ENCODE results near the gene ERICH3.

ERICH3 gene

GRCh38 chr1:74548961-74549750 lies 124.4 kb downstream of the ERICH3 start:
- Histone ChIP-seq H3K27ac (no peak overlapping the region), H3K4me1 (no peaks in the 10 kb centered on the region), H3K9me3 (replicated peaks in 1 of 11) (no peaks in the 10 kb centered on the region), H3K9ac (no peak overlapping the region), H3K27me3 (no peaks in the 10 kb centered on the region), H4K20me1 (no peaks in the 10 kb centered on the region), H3K4me3 (no peak overlapping the region), H3K36me3 (no peaks in the 10 kb centered on the region), H3K4me2 (no peak overlapping the region)
- TF ChIP-seq Cebpa-rat (IDR thresholded peaks at IDR 0.05): no peak

- Histone ChIP-seq H3K36me3 (no peaks in the 10 kb centered on the region), H3K27ac (no peak overlapping the region), H3K9ac (no peak overlapping the region), H3K4me3 (no peak overlapping the region), H3K4me2 (no peak overlapping the region), H3K27me3 (no peaks in the 10 kb centered on the region), H4K20me1 (no peaks in the 10 kb centered on the region), H3K9me3 (replicated peaks in 1 of 11) (no peaks in the 10 kb centered on the region), H3K4me1 (no peaks in the 10 kb centered on the region)
- TF ChIP-seq Cebpa-rat (IDR thresholded peaks at IDR 0.05): no peak
These were observed 127.8 kb downstream of the ERICH3 start for GRCh38 chr1:74545821-74546220.

GRCh38 chr1:74534241-74534640 lies 139.4 kb downstream of the ERICH3 start:
- H3K27me3 ChIP-seq: no peaks in the 10 kb centered on the region

GRCh38 chr1:74531796-74532195 lies 141.8 kb downstream of the ERICH3 start:
- TF ChIP-seq Cebpa-rat (IDR thresholded peaks at IDR 0.05): no peak
- Histone ChIP-seq H3K4me2 (no peak overlapping the region), H3K27ac (no peak overlapping the region), H3K27me3 (no peaks in the 10 kb centered on the region), H3K9ac (no peak overlapping the region), H3K36me3 (no peaks in the 10 kb centered on the region), H4K20me1 (no peaks in the 10 kb centered on the region), H3K4me3 (no peak overlapping the region), H3K9me3 (replicated peaks in 1 of 11) (no peaks in the 10 kb centered on the region), H3K4me1 (0 out of 20 replicates have a peak, but pooled peaks cover 0 to 3% (median 0%) of the 10 kb centered on the region in 10 experiments)

More at GRCh38 chr1:74534241-74534640, 139.4 kb downstream of the ERICH3 start:
- Histone ChIP-seq H4K20me1 (no peaks in the 10 kb centered on the region), H3K4me2 (no peak overlapping the region), H3K4me3 (no peak overlapping the region), H3K4me1 (no peaks in the 10 kb centered on the region), H3K9ac (no peak overlapping the region), H3K9me3 (replicated peaks in 1 of 11) (no peaks in the 10 kb centered on the region), H3K27ac (no peak overlapping the region), H3K36me3 (no peaks in the 10 kb centered on the region)
- TF ChIP-seq Cebpa-rat (IDR thresholded peaks at IDR 0.05): no peak

GRCh38 chr1:74530892-74531291 lies 142.7 kb downstream of the ERICH3 start:
- no peaks in the 10 kb centered on the region for H3K36me3 ChIP-seq

GRCh38 chr1:74528123-74528522 lies 145.5 kb downstream of the ERICH3 start:
- Histone ChIP-seq H3K27me3 (no peaks in the 10 kb centered on the region), H3K4me2 (no peak overlapping the region), H3K27ac (no peak overlapping the region), H3K4me3 (no peak overlapping the region), H3K4me1 (0 out of 20 replicates have a peak, but pooled peaks cover 0 to 3% (median 0%) of the 10 kb centered on the region in 10 experiments), H4K20me1 (no peaks in the 10 kb centered on the region), H3K9me3 (replicated peaks in 1 of 11) (no peaks in the 10 kb centered on the region), H3K9ac (no peak overlapping the region), H3K36me3 (no peaks in the 10 kb centered on the region)
- TF ChIP-seq Cebpa-rat (IDR thresholded peaks at IDR 0.05): no peak

More at GRCh38 chr1:74530892-74531291, 142.7 kb downstream of the ERICH3 start:
- no peak overlapping the region for H3K27ac ChIP-seq
- H3K9ac ChIP-seq: no peak overlapping the region
- H4K20me1 ChIP-seq: no peaks in the 10 kb centered on the region
- TF ChIP-seq Cebpa-rat (IDR thresholded peaks at IDR 0.05): no peak
- no peak overlapping the region for H3K4me3 ChIP-seq
- H3K4me1 ChIP-seq: 0 out of 20 replicates have a peak, but pooled peaks cover 0 to 3% (median 0%) of the 10 kb centered on the region in 10 experiments
- no peak overlapping the region for H3K4me2 ChIP-seq
- no peaks in the 10 kb centered on the region for H3K9me3 ChIP-seq (replicated peaks in 1 of 11)
- no peaks in the 10 kb centered on the region for H3K27me3 ChIP-seq

- Histone ChIP-seq H3K4me3 (no peak overlapping the region), H3K36me3 (no peaks in the 10 kb centered on the region), H3K27ac (no peak overlapping the region), H4K20me1 (no peaks in the 10 kb centered on the region), H3K9me3 (replicated peaks in 1 of 11) (no peaks in the 10 kb centered on the region), H3K4me2 (no peak overlapping the region), H3K9ac (no peak overlapping the region), H3K27me3 (no peaks in the 10 kb centered on the region), H3K4me1 (0 out of 20 replicates have a peak, but pooled peaks cover 0 to 3% (median 0%) of the 10 kb centered on the region in 10 experiments)
- no peak for TF ChIP-seq Cebpa-rat (IDR thresholded peaks at IDR 0.05)
These were observed 146.9 kb downstream of the ERICH3 start for GRCh38 chr1:74526708-74527107.

GRCh38 chr1:74523873-74524480 lies 149.6 kb downstream of the ERICH3 start:
- H3K4me2 ChIP-seq: no peak overlapping the region
- H4K20me1 ChIP-seq: no peaks in the 10 kb centered on the region
- H3K27ac ChIP-seq: no peak overlapping the region
- no peaks in the 10 kb centered on the region for H3K9me3 ChIP-seq (replicated peaks in 1 of 11)
- no peaks in the 10 kb centered on the region for H3K36me3 ChIP-seq
- TF ChIP-seq Cebpa-rat (IDR thresholded peaks at IDR 0.05): no peak
- no peaks in the 10 kb centered on the region for H3K27me3 ChIP-seq
- no peak overlapping the region for H3K4me3 ChIP-seq
- H3K4me1 ChIP-seq: 0 out of 20 replicates have a peak, but pooled peaks cover 0 to 3% (median 0%) of the 10 kb centered on the region in 10 experiments
- H3K9ac ChIP-seq: no peak overlapping the region

- H3K9me3 ChIP-seq (replicated peaks in 1 of 11): no peaks in the 10 kb centered on the region
- 0 out of 20 replicates have a peak, but pooled peaks cover 0 to 3% (median 0%) of the 10 kb centered on the region in 10 experiments for H3K4me1 ChIP-seq
- no peak for TF ChIP-seq Cebpa-rat (IDR thresholded peaks at IDR 0.05)
- H3K27me3 ChIP-seq: no peaks in the 10 kb centered on the region
- H3K4me2 ChIP-seq: no peak overlapping the region
- no peak overlapping the region for H3K9ac ChIP-seq
- H3K4me3 ChIP-seq: no peak overlapping the region
- H3K36me3 ChIP-seq: no peaks in the 10 kb centered on the region
- H4K20me1 ChIP-seq: no peaks in the 10 kb centered on the region
- H3K27ac ChIP-seq: no peak overlapping the region
These were observed 151.4 kb downstream of the ERICH3 start for GRCh38 chr1:74522148-74522547.
